C4-2B (cell line): ENCODE results near the gene GRID1.

Experiments used
- H3K27ac ChIP-seq: fragments of 450-650 bp; 2 replicates; pipeline ENCODE4 v1.5.1; 2017
- ZFX ChIP-seq: fragments of 450-650 bp; IDR thresholded peaks from 2 replicates; pipeline ENCODE4 v1.6.1; 2017
- TF ChIP-seq, protein P1 (sequence below): fragments of 450-650 bp; conservative IDR thresholded peaks from 2 replicates; pipeline ENCODE4 v1.5.1; 2017; ENCODE audit warnings: mild to moderate bottlenecking

The GRID1 gene

GRCh38 chr10:86017841-86018734 is 348.5 kb downstream of the GRID1 start:
- no peak for TF ChIP-seq ZFX
- TF ChIP-seq, protein P1, sequence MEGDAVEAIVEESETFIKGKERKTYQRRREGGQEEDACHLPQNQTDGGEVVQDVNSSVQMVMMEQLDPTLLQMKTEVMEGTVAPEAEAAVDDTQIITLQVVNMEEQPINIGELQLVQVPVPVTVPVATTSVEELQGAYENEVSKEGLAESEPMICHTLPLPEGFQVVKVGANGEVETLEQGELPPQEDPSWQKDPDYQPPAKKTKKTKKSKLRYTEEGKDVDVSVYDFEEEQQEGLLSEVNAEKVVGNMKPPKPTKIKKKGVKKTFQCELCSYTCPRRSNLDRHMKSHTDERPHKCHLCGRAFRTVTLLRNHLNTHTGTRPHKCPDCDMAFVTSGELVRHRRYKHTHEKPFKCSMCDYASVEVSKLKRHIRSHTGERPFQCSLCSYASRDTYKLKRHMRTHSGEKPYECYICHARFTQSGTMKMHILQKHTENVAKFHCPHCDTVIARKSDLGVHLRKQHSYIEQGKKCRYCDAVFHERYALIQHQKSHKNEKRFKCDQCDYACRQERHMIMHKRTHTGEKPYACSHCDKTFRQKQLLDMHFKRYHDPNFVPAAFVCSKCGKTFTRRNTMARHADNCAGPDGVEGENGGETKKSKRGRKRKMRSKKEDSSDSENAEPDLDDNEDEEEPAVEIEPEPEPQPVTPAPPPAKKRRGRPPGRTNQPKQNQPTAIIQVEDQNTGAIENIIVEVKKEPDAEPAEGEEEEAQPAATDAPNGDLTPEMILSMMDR, result no peak
- no peak overlapping the region for H3K27ac ChIP-seq

- TF ChIP-seq, protein P1, result no peak
- TF ChIP-seq ZFX, result no peak
Observed at GRCh38 chr10:86013568-86013967, 353.0 kb downstream of the GRID1 start.

GRCh38 chr10:86007171-86007570 is 359.4 kb downstream of the GRID1 start:
- TF ChIP-seq, protein P1, result no peak
- no peak for TF ChIP-seq ZFX
- no peak overlapping the region for H3K27ac ChIP-seq

More at GRCh38 chr10:86013568-86013967, 353.0 kb downstream of the GRID1 start:
- no peak overlapping the region for H3K27ac ChIP-seq

DNA sequence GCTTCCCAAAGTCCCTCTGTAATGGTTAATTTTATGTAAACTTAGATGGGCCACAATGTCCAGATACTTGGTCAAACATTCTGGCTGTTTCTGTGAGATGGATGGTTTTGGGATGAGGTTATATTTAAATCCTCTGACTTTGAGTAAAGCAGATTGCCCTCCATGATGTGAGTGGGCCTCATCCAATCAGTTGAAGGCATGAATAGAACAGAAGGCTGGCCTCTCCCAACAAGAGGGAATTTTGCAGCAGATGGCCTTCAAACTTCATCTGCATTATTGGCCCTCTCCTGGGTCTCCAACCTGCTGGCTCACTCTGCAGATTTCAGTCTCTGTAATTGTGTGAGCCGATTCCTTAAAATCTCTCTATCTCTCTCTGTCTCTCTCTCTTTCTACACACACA is 362.3 kb downstream of the GRID1 start:
- TF ChIP-seq, protein P1, result no peak
- no peak for TF ChIP-seq ZFX
- H3K27ac ChIP-seq, result no peak overlapping the region

- no peak overlapping the region for H3K27ac ChIP-seq
- TF ChIP-seq ZFX, result no peak
- TF ChIP-seq, protein P1, result no peak
Observed at GRCh38 chr10:86003201-86003621, 363.4 kb downstream of the GRID1 start.

- no peak overlapping the region for H3K27ac ChIP-seq
- TF ChIP-seq, protein P1, result no peak
- TF ChIP-seq ZFX, result no peak
Observed at GRCh38 chr10:86001521-86001920, 365.1 kb downstream of the GRID1 start.

DNA sequence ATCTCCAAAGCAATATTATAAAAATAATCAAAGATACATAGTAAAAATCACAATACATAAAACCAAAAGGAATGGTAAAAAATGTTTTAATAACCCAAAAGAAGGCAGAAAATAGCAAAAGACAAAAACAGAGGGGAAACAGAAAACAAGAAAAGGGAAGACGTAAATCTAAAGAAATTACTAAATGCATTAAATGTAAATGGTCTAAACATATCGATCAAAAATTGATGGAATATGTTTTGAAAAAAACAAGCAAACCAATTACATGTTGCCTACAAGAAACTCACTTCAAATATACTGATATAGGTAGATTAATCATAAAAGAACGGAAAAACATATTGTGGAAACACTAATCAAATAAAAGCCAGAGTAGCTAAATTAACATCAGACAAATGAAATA is 369.1 kb downstream of the GRID1 start:
- TF ChIP-seq, protein P1, result no peak
- no peak for TF ChIP-seq ZFX
- H3K27ac ChIP-seq, result no peak overlapping the region
